Choroid plexus epithelial cell (primary cell): ENCODE results near the gene ELOF1.
"Not testable (repeated sequence)": the region's sequence is repeated elsewhere in the genome, so short reads cannot be mapped to it uniquely, and the experiment has no call there.

Source experiments
- DNase-seq: peaks from one replicate; pipeline ENCODE4 v3.0.0-alpha.2; 2010; ENCODE audit warnings: low read depth
- H3K4me3 ChIP-seq: 2 replicates; pipeline ENCODE4 v1.5.1; 2011; ENCODE audit warnings: low read depth, mild to moderate bottlenecking, control low read depth, low read length, moderate library complexity
- CTCF ChIP-seq: conservative IDR thresholded peaks from 2 replicates; pipeline ENCODE4 v1.5.1; 2011; ENCODE audit warnings: low read depth, mild to moderate bottlenecking, control low read depth, inconsistent platforms, low read length, moderate library complexity

The ELOF1 gene

GRCh38 chr19:11578258-11579142 lies 19.5 kb upstream of the ELOF1 start:
- TF ChIP-seq CTCF: no peak
- peak overlapping the region; percentile 20 for H3K4me3 ChIP-seq
- peak; percentile 17 for DNase-seq

DNA sequence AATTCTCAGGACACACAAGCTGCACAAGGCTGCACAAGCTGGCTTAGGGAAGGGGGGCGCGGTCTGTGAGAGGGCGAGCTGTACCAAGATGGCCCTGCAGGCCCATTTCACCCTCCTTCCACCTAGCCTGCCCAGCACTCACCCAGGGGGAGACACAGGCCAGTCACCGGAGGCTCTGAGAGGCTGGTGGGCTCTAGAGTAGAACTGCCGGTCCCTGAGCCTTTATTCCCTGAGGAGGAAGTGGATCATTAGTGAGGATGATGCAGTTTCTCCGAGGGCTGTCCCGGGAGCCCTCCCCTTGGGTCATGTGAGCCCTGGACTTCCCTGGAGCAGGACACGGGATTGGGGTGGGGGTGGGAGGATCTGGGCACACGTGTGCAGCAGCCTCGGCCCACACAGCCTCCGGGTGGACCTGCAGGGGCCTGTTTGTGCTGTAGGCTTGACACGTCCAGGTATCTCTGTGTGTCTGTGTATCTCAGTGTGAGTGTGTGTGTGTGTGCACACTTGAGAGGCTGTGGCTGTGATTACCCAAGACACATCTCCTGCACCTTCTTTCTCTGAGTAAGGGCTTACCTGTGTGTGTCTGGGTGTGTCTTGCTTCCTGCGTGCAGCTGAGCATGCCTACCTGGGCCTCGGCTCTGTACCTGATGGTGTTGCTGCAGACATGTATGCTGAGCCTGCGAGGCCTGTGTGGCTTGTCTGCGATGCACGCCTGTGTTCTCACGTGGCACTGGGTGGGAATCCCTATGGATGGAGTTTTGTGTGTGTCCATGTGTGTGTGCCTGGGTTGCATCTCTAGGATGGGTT lies 18.6 kb upstream of the ELOF1 start, which contains the start of gene ACP5:
TSS of gene ACP5 (minus strand) at position 195 of the 807 bp plus-strand sequence. CDS start 328 bp downstream, outside the sequence.
- TF ChIP-seq CTCF: no peak
- peak within 1 kb of the TSS; percentile 20 for H3K4me3 ChIP-seq
- DNase-seq: no peak

- TF ChIP-seq CTCF: no peak
- DNase-seq: no peak
- no peak overlapping the region for H3K4me3 ChIP-seq
These were observed 17.2 kb upstream of the ELOF1 start for GRCh38 chr19:11576227-11576626.

DNA sequence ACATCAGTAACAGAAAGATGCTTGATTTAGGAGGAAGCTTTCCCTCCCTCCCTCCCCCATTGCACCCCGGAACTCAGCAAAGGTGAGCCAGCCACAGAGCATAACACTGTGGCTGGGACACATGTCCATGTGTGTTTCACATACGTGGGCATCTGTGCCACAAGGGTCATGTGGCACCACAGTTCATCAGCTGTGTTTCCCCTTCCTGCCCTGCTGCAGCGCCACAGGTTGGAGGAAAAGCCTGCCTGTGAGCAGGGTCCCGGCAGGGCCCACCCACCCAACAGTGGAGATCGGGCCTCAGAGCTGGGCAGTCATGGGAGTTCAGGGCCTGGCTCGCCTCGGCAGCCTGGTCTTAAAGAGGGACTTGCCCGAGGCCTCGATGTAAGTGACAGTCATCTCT lies 15.7 kb upstream of the ELOF1 start:
- no peak for TF ChIP-seq CTCF
- DNase-seq: no peak
- H3K4me3 ChIP-seq: no peak overlapping the region

DNA sequence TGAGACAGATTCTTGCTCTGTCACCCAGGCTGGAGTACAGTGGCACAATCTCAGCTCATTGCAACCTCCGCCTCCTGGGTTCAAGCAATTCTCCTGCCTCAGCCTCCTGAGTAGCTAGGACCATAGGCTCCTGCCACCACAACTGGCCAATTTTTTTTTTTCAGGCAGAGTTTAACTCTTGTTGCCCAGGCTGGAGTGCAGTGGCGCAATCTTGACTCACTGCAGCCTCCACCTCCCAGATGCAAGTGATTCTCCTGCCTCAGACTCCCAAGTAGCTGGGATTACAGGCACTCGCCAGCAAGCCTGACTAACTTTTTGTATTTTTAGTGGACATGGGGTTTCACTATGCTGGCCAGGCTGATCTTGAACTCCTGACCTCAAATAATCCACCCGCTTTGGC lies 14.7 kb upstream of the ELOF1 start:
- DNase-seq, H3K4me3 ChIP-seq: not testable (repeated sequence)

GRCh38 chr19:11573354-11573753 lies 14.3 kb upstream of the ELOF1 start:
- DNase-seq: not testable (repeated sequence)

DNA sequence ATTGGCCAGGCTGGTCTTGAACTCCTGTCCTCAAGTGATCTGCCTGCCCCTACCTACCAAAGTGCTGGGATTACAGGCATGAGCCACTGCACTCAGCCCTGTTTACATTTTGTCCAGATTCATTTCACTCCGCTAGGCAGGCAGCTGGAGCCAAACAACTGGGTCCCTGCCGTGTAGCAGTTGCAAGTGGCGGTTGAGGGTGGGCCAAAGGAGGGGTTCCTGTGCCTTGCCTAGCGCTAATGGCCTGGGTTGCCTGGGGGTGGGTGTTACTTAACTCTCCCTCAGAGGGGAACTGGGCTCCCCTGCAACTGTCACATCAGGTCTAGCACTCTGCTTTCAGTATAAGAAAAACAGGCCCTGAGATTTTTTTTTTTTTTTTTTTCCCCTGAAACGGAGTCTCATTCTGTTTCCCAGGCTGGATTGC lies 11.0 kb upstream of the ELOF1 start:
- TF ChIP-seq CTCF: no peak
- DNase-seq: no peak
- H3K4me3 ChIP-seq: no peak overlapping the region

More at GRCh38 chr19:11573354-11573753, 14.3 kb upstream of the ELOF1 start:
- H3K4me3 ChIP-seq: not testable (repeated sequence)
